GM04504 (cell line): ENCODE results near the gene TAF6.

Source experiments
- DNase-seq: peaks from one replicate; pipeline ENCODE4 v3.0.0-alpha.2; 2012; ENCODE audit warnings: low read depth

The TAF6 gene

DNA sequence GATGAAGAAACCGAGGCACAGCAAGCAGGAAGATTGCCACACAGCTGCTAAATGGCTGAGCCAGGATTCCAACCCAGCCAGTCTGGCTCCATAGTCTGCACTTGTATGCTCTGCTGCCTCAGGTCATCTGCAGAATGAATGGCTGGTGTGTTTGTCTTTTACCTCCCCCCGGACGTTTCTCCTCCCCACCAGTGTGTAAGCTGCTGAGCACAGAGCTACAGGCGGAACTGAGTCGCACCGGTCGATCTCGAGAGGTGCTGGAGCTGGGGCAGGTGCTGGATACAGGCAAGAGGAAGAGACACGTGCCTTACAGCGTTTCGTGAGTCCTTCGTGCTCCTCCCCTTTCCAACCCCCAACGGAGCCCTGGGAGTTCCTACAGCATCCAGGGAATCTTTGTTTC is 2.9 kb upstream of the TAF6 start:
- no peak for DNase-seq

GRCh38 chr7:100120733-100121036 is 1.5 kb upstream of the TAF6 start:
- DNase-seq = no peak

DNA sequence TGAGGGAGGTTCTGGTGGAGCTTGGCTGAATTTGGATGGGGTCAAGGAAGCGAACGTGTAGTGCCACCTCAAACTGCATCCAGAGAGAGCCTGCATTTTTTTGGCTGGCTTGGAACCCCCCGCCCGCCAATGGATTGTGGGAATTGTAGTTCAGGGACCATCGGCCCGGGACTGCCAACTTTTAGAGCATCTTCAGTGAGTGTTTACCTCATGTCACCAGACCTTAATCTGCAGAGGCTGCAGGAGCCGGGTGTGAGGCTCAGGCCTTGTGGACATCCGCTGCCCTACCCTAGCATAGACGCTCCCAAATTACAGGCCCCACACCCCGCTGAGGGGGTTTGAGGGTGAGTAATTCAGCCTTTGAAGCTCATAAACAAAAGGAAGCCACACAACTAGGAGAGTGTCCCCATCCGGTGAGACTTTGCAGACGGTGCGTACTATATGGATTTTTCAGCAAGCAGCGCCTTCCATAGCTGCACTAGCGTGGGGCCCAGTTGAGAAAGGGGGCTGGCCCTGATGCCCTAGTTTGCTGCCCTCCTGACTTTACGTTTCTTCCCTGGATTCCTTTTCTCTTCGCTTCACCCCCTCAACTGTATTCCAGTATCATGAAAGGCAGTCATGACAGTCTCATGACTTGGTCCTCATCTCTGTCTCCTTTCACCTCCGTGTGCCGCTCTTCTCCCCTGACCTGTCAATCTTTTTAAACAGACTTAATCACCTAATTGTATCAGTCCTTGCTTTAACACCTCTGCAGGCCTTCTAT is 993 bp upstream of the TAF6 start:
- DNase-seq = peak; percentile 47

- no peak for DNase-seq
Observed at GRCh38 chr7:100118388-100119071, 628 bp downstream of the TAF6 start.

- DNase-seq = no peak
Observed at GRCh38 chr7:100115026-100115425, 4.1 kb downstream of the TAF6 start.

GRCh38 chr7:100111914-100112313 is 7.2 kb downstream of the TAF6 start:
- no peak for DNase-seq

DNA sequence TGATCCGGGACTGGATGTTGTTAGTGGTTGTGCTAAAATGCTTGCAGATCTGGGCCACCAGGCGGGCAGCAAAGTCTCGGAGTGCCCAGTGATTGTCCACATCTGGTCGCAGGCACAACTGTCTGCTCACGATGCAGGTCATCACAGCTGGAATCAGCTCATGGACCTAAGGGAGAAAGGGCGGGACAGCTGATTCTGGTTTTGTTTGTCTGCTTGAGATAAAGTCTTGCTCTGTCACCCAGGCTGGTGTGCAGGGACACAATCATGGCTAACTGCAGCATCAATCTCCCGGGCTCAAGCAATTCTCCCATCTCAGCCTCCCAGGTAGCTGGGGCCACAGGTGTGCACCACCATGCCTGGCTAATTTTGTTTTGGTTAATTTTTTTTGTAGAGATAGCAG is 8.0 kb downstream of the TAF6 start:
- no peak for DNase-seq

- no peak for DNase-seq
Observed at GRCh38 chr7:100109521-100110163, 9.5 kb downstream of the TAF6 start.

DNA sequence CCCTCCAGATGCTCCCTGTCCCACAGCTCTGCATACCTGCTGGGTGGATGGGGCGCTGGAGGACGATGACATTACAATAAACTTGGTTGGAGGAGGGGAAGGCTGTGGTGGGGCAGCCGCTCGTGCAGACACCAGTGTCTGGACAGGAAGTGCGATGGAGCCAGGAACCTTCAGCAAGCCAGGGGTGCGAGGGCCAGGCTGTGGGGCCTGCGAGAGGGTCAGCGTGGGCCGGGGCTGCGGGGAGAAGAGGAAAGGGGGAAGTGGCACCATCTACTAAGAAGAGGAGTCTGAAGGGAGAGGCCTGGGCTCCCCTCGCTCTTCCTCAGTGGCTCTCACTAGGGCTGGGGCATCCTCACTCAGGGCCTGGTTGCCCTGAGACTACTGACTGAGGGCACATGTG is 11.3 kb downstream of the TAF6 start:
- no peak for DNase-seq

GRCh38 chr7:100107125-100107737 is 11.9 kb downstream of the TAF6 start:
- DNase-seq = no peak

GRCh38 chr7:100106633-100107032 is 12.5 kb downstream of the TAF6 start:
- no peak for DNase-seq

GRCh38 chr7:100105534-100105933 is 13.6 kb downstream of the TAF6 start:
- DNase-seq = no peak

- no peak for DNase-seq
Observed at GRCh38 chr7:100102950-100103840, 16.0 kb downstream of the TAF6 start.

GRCh38 chr7:100101016-100101862 is 17.9 kb downstream of the TAF6 start, which contains the start of the genes AP4M1 and MCM7:
AP4M1 (plus strand) TSS chr7:100101643; CDS start chr7:100101715, 72 bp downstream.
MCM7 (minus strand) TSS chr7:100101397; CDS start chr7:100101294, 103 bp downstream.
- DNase-seq = peak; percentile 97

DNA sequence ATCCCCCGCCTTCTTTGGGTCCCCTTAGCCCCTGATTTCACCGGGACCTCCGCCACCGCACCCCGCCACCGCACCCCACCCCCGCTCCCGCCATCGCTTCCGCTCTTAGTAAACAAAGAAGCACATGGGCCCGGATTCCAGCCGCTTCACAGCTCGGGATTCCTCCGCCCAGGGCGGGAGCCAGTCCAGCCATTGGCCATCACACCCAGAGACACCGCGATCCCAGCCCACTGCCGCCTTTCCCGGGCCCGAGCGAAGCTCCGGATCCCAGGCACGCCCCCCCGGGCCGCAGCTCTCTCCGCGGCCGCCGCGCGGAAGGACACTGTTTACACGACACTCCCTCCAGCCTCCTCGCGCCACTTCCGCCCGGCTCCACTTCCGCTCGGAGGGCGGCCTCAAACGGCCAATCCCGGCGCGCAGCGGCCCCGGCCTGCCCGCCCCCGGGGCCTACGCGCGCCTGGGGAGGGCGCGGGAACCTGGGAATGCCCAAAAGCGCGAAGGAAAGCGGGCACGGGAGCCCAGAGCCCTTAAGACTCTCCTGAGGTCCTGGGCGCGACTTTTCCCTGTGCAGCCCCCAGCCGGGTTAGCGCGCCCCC is 18.6 kb downstream of the TAF6 start:
- DNase-seq = peak; percentile 96

- DNase-seq = no peak
Observed at GRCh38 chr7:100099452-100099851, 19.7 kb downstream of the TAF6 start.

GRCh38 chr7:100098913-100099312 is 20.2 kb downstream of the TAF6 start:
- DNase-seq = no peak

DNA sequence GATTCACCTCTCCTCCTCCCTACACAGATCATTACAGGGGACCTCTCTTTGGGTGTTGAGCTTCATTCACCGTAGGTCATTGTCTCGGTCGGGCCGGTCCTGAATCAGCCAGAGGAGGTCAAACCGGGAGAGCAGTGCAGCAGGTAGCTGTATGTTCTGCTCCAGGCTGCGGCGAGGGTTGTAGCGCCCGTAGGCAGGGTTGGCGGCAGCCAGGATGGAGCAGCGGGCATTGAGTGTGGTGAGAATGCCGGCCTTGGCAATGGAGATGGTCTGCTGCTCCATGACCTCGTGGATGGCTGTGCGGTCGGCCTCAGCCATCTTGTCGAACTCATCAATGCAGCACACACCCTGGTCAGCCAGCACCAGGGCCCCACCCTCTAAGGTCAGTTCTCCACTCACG is 23.5 kb downstream of the TAF6 start:
- DNase-seq = no peak

DNA sequence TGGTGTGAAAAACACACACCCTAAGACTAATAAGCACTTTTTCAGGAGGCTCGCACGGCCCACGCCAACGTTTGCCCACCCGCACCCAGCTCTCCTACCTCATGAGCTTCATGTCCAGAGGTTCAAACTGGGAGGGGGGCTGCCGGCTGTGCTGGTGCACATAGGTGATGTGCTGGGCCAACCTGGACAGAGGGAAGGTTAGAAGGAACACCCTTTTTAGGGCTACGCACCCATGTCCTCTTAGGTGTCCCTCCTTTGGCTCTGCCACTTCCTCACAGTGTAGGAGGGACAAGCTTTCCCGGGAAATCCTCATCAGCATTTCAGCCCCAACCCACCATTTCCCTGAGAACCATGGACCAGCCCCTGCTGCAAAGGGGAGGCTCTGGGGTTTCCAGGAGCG is 23.9 kb downstream of the TAF6 start:
- no peak for DNase-seq

DNA sequence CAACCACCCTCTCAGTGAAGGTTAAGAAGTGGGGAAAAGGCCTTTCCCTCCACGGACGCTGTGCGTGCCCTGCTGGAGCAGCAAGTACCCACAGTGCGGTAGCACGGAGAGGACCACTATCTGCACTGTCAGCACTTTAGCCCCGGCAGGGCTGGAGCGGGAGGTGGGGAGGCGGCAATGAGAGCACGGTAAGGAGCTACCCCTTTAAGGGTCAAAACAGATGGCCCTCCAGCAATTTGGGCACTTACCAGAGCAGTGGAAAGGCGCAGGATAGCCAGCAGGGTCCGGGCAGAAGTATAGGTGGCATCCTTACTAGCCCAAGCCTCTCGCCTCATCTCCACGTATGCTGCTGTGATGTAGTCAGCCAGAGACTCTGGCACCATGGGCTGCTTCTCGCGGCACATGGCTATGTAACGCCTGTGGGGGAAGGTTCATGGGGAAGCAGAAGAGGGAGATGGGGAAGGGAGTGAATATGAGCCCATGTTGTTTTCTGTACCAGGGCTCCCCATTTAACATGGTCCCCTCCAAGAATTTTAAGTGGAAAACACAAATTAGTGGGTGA is 25.2 kb downstream of the TAF6 start:
- DNase-seq = no peak
